Superior temporal gyrus (tissue), 1 donor: ENCODE measurements around the gene PTER.

Experiments
- DNase-seq: peaks from one replicate; pipeline ENCODE4 v3.0.0-alpha.2; 2016; ENCODE audit errors: extremely low spot score

The PTER gene

DNA sequence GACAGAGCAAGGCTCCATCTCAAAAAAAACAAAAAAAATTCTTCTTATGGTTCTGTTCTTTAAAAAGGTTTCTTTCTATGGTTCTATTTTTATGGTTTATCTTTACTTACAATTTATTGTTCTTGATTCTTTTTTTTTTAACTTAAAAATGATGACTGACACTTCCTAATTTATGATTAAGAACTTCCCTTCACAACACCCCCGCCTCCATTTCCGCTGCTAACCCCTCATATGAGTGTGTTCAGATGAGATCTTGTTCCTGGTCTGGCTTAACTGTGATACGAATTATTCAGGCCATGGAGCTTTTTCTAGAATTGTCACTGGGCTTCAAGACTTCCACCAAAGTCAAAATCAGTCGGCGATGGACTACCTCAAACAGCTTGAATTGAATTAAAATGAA lies 33.9 kb downstream of the PTER start:
- no peak for DNase-seq

DNA sequence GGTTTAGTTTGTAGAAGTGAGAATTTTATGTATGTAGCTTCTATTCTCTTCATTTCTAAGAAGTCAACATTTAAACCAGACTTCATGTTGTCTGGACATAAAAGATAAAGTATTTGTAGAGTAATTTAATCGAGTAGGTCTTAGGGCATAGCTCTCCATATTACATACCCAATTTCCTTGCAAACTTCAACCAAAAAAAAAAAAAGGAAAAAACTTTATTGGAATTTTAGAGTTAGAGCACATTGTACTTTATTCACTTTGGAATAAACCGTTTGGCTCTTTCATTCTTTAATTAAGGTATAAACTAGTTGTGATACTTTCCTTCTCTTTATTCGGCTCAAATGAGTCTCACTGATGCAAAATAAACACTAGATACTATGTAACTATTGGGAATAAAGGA lies 36.0 kb downstream of the PTER start:
- no peak for DNase-seq

DNA sequence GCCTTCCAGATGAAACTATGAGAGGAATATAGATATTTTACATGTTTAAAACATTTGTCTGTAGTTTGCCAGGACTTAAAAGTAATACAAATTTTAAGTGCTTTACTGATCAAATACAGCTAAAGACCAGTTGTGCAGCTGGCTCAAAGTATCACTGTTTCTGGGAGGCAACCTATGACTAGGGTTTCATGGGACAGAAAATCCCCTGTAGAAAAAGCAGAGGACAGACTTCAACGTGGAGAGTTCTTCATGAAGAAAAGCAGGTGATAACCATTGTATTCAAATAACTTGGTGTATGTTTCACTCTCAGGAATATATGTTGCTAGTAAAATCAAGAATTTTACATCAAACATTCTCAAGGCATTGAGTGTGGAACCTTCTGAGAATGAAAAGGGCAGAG lies 40.9 kb downstream of the PTER start:
- DNase-seq = no peak

DNA sequence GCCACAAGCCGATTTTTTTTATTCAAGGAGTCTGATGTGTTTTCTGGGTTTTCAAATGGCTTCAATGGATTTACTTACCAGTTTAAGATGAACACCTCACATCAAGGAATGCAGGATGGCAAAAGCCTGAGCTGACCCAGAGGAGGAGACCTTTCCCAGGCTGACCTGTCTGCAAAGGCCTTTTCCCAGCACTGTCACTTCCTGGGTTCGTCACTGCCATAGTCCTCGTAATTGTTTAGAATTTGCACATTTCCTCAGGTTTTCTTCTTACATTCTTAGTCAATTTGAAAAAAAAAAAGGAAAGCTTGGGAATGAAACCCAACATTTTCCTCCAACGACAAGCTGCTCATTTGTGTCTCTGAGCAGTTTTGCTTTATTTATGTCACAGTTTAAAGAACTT lies 42.0 kb downstream of the PTER start:
- no peak for DNase-seq

DNA sequence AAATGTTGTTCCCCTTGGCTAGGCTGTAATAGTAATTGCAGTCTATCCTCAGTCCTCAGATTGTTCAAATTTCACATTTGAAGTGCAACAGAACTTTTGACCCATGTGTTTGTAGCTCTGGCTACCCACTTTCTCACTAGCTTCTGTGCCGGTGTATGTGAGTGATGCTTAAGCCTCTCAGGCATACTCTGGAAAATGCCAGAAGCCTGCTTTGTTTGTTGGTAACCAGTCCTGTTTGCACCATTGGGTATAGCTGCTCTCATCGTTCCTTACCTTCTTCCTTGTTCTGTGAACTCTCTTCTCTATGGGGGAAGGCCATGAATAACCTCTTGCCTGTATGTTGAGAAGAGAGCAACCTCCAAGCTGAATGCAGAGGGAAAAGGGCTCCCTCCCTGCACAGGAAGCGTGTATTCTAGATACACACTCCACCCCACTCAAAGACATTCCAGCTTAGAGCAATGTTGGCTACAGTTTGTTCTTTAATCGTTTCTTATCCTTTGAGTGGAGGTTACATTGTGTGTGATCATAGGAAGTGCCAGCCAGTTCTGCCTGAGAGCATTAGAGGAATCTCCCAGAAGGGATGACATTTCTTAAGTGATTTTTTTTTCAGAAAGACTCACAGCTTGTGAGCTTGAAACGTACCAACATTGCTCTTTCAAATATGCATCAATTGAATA lies 44.4 kb downstream of the PTER start:
- DNase-seq = no peak

DNA sequence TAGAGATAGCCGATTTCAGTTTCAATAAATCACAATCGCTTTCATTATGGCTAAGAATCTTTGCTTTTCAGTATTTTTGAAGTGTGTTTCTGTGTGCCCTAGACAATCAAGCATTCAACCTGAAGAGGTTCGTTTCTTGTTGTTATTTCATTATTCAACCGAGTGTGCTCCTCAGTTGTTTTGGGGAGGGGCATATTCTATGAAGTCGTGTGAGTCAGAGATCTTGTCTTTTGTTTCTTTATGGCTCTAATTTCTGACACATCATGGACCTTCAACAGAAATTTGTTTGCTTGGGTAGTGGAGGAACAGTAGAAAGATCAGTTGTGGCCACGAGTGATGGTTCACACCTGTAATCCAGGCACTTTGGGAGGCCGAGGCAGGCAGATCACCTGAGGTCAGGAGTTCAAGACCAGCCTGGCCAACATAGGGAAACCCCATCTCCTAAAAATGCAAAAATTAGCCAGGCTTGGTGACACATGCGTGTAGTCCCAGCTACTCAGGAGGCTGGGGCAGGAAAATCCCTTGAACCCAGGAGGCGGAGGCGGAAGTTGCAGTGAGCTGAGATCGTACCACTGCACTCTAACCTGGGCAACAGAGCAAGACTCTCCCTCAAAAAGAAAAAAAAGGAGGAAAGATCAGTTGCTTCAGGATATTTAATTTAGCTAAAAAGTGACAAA lies 46.6 kb downstream of the PTER start:
- DNase-seq = no peak

DNA sequence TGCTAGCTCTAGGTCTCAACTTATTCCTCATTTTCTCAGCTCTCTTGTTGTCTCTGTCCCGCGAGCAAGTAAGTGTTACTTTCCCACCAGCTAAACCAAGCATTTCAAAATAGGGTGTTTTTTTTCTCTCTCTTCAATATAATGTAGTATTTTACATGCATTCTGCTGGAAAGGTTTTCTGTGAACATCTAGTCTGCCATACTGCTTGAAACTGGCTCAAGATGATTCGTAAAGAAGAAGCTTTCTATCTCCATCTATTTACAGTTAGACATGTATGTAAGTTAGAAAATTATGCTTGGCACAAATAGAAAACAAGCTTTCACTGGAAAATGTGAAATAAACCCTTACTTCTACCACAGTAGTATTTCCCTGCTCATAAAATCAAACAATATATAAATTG lies 53.7 kb downstream of the PTER start:
- DNase-seq = no peak

DNA sequence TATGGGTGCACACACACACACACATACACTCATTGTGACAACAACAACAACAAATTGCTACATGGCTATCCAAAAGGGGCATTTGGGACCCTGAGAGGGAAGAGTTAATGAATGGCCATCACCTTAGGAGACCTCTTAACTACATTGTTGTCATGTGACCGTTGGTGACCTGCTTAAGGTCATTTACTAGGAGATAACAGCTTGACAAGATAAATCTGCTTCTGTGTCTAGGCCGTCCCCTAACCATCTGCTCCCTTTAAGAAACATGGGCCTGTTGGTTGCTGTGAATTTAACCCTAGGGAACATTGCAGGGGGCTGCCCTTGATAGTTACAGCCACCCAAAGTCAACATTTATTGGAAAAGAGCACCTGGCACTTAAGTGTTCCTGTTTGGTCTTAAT lies 55.1 kb downstream of the PTER start:
- DNase-seq = no peak

DNA sequence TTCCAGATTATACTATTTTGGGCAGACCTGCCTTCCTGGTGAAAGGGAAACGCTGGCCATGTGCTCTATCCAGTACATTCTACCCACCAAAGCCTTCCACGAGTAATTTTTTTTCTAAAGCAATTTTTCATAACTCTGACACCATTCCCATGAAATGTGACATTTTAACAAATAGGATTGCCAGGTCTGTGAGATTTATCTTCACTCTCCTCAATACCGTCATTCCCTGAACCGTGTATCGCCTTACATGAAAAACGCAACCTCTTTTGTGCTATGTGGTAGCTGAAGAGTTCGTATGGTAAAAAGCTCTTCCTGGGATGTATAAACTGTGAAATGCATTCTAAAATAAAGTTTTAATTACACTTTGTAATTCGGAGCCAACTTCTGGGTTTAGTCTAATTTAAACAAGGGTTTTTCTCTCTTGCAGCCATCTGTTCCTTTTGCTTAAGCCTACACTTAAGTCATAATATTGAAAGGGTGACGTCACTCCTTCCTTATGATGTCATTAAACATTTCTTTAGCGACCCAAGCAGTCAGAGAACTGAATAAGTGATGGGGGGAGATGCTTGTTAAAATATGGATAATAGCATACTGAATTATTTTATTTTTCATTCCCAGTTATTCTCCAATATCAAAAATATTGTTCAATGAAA lies 57.2 kb downstream of the PTER start:
- DNase-seq = no peak

DNA sequence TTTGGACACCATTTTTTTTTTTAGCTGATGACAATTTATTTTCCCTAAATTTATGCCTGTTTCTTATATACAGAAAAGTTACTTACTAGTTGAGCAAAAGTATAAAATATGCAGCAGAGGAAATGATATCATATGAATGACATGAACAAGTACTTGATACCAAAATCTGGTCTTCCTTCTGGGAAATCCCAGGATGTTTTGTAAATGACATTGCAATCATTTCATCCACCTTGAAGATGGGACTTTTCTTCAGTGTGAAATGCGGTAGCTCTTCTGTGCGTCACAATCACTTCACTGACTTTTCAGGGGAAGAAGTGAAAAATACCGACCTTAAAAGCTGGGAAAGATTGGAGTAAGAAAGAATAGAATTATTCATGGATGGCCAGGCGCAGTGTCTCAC lies 61.1 kb downstream of the PTER start:
- DNase-seq = no peak

DNA sequence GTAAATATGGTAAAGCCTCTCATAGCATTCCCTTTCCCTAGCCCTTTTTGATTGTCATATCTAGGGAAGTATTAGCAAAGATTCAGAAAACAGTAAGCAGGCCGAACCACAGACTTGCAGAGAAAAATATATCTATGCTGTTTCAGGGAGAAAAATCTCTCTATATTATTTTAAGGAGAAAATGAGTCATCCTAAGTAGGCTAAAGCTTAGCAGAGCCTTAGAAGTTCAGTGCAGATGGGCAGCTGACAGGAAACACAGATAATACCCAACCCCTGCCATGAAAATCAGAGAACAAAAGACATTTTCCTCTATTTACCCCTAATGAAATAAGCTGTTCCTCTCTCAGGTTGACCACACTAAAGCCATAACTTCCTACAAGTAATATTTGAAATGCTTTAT lies 68.4 kb downstream of the PTER start:
- DNase-seq = no peak

DNA sequence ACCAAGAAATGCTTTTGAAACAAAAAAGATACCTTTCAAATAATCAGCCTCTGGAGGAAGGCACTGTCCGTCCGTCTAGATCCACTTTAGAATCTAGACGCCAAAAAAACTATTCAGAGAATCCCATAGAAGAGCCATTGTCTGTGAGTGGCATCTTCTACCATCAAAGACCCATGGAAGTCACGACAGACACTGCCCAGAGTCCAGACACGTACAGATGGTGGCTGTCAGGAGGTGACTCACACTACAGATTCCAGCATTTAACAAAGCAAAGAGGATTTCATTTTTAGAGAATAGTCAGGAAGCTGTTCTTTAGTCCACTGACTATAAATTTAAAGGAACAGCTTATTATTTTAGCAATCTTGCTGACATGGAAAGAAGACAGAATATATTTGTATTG lies 73.2 kb downstream of the PTER start:
- no peak for DNase-seq

DNA sequence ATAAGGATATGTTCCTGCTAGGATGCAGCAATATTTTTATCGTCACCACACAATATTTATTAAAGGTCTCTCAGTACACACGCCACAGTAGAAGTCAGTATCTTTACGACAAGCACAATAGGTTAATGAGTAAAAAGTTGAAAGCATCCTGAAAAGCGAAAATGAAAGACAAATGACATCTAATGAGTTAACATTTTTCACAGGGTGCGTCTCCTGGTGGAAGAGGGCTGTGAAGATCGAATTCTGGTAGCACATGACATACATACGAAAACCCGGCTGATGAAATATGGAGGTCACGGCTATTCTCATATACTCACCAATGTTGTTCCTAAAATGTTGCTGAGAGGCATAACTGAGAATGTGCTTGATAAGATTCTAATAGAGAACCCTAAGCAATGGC lies 74.0 kb downstream of the PTER start:
- DNase-seq = no peak

DNA sequence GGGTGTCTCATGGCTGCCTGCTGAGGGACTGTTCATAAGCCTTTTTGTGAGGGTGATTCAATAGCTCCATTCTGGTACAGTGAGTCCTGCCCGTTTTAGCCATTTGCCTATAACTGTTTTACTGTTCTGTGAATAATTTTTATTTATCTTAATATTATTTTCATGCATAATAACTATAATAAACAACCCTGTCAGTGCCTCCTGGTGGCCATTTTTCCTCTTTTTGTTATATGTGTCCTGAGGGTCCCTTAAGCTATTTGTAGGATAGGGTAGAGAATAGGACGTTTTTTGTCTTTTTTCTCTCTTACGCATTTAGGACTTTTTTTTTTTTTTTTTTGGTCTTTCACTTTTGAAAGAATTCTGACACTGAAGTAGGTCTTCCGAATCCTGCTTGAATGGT lies 82.0 kb downstream of the PTER start:
- DNase-seq = peak; percentile 48

DNA sequence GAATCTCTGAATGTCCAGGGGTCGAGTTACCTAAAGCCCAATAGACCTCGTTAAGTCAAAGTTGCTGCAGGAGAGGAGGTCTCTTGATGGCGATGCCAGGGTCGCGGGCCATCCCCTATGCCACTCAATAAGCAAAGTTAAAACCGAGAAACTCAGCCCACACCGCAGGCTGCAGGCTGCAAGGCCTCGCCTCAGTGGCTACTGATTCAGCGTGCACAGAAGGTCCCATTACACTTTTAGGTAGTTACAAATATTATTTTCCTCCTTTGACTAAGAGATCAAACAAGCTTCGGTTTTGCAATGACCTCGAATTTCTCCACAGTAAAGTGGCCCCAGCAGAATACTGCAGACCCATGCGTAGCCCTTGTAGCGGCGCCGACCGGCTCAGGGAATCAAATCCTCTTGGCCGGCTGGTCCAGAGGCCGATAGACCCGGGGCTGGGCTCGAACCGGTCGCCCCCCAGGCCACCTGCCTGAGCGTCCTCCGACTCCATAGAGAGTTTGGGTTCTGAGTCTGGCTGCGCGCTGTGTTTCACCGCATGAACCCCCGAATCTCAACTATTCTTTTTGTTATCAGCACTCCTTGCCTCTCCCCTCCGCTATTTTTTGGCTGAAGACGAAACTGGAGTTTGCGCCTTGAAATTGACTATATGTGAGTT lies 82.6 kb downstream of the PTER start:
- no peak for DNase-seq

DNA sequence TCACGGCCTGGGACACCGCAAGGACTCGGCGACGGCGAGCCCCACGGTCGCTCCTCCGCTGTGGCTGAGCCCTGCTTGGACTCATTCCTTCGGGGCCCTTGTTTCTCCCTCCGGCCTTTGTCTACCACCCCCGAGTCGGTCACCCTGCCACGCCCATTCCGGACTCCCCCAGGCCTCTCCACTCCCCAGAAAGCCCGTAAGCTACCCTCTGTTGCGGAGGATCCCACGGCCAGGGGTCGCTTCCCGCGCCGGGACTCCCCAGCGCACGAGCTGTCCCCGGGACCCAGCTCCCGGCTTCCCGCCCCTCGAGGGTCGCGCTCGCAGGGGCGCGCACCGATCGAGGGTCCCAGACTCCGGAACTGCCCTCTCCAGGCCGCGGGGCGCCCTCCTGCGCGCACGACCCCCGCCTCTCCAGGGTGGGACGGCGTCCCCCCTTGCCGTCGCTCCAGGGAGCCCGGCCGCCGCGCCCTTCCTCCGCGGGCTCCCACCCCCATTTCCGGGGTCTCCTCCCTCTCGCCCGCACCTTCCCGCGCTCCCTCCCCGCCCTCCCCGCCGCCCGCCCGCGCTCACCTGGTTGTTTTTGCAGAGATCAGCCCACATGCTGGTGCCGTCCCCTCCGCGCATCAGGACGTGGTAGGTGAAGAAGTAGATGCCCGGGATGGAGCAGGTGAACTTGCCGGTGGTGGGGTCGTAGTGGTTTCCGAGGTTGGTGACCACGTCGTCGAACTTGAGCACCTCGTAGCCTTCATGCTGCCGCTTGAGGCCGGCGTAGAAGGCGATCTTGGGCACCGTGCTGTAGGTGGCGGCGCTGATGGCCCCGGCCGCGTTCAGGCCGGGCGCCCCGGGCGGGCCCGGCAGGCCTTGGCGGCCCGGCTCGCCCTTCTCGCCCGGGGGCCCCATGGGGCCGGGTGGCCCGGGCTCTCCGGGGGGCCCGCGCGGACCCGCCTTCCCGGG lies 83.4 kb downstream of the PTER start:
- no peak for DNase-seq

DNA sequence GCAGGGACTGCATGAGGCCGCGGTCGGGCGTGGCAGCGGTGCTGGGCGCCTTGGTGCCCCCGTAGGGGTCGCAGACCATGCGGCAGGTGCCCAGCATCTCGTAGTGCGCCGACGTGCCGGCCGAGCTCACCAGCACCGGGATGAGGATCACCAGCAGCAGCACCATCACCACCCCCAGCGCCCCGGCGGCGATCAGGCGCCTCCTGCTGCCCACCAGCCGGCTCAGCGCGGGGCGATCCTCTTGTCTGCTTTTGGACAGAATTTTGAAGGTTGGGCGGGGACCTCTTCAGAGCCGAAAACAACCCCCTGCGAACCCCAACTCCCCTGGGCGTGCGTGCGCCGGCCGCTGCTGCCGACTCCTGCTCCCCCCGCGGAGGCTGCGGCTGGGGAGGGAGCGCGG lies 84.1 kb downstream of the PTER start:
- DNase-seq = no peak

DNA sequence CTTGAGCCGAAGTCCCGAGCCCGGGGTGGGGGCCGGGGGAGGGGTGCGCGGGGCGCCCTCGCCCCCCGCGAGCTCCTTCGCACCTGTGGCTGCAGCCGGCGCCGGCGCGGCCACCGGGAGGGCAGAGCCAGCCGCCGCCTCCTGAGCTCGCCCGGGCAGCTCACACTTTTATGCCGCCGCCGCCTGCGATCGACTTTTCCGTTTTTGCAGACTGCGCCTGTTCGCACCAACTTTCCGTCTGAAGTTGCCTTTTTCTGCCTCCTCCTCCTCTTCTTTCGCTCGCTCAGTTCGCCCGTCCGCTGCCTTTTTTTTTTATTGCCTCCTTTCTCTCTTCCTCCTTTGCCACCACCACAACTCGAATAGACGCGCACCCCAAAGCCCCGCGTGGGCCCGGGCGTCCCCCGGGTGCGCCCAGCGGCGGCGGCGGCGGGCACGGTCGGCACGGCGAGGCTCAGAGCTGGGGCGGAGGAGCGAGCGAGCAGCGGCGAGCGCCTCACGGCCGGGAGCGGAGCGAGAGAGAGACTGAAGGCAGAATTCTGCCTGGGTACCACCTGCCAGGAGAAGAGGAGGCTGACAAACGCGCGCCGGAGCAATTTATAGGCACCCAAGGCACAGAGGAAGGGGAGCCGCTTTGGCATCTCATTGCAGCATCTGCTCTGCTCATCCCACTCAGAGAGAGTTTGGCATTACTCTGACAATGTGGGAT lies 84.7 kb downstream of the PTER start, which contains the start of gene C1QL3:
Gene C1QL3 (minus strand): TSS at position 569 of the 706 bp plus-strand sequence. CDS start 814 bp downstream, outside the sequence.
- no peak for DNase-seq

DNA sequence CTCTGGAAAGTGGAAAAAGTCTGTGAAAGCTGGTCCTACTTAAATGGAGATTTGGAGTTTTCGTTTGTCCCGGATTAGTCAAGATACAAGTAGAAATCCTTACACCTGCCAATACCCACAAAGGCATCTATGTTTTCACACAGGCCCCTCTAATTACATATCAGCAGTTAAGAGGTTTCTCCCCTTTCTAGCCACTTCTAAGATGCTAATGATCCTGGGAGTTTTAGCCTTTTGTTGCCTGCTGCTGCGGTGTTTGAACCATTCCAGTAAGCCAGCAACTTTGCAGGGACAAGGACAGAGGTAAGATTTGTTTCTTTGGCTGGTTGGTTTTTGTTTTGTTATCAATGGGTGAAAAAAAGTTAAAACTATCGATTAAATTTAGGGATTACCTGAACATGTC lies 90.6 kb downstream of the PTER start:
- DNase-seq = no peak

DNA sequence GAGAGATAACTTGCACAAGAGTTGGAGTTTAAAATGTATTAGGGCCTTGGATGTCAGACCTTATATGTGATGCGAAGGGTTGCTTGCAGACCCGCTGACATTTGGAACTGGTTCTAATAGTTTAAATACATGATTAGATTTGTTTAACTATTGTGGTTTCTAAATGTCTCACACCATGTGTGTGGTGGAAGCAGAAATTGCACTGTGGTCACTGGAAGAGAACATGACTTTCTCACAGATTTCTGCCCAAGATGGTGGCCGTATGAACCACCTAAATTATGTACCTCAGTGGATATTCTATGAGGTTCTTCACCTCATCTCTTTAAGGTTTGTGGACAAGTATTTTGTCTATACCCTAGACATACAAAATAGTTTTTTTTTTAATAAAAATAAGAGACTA lies 93.0 kb downstream of the PTER start:
- no peak for DNase-seq

DNA sequence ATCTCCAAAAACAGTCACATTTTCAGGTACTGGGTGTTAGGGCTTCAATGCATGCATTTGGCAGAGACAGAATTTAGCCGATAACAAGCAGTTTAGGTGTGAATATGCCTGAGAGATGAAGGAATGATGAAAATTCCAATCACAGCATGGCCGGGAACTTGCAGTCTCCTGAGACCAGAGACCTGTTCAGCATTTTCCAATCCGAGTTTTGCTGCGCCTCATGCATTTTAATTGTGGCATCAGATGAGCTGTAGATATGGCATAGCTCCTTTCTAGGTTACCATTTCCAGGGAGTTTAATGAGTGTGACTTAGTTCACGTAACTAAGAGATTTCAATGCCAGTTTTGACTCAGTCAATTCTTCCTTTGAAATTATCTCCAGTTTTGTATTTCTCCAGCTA lies 99.3 kb downstream of the PTER start:
- no peak for DNase-seq
